GM19043 (cell line): ENCODE data around the gene SULT6B1.
"Not testable (repeated sequence)": the region's sequence is repeated elsewhere in the genome, so short reads cannot be mapped to it uniquely, and the experiment has no call there.

Source experiments
- ATAC-seq: cut with Tn5 transposase; IDR thresholded peaks from one replicate; pipeline ENCODE4 v1.9.1; 2021; ENCODE audit warnings: low read depth; ENCODE audit not compliant: unreplicated experiment

SULT6B1 gene, protein sequence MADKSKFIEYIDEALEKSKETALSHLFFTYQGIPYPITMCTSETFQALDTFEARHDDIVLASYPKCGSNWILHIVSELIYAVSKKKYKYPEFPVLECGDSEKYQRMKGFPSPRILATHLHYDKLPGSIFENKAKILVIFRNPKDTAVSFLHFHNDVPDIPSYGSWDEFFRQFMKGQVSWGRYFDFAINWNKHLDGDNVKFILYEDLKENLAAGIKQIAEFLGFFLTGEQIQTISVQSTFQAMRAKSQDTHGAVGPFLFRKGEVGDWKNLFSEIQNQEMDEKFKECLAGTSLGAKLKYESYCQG

DNA sequence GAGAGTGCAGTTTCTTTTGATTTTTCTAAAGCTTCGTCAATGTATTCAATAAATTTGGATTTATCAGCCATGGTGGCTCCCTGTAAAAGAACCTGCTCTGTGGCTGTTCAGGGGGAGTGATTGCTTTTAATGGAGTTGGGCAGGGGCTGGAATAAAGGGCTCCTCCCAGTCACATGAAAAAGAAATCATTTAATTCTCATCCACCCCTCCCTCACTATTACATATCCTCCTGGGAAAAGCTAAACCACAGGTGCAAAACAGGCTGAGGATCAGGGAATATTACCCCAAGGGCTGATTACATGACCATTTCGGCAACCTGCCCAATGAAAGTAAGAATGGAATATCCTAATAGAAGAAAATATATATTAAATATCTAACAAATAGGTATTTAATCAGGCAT is at the start of gene SULT6B1:
SULT6B1 (minus strand) TSS at position 101 of the 400 bp plus-strand sequence; CDS start at position 71, 30 bp downstream.
- ATAC-seq = no peak

GRCh38 chr2:37232131-37232933 is 43.9 kb upstream of the SULT6B1 start:
- ATAC-seq = no peak

- peak; percentile 92 for ATAC-seq
Observed at GRCh38 chr2:37231241-37232130, 43.0 kb upstream of the SULT6B1 start, which contains the start of the genes CEBPZ and NDUFAF7. Gene CEBPZ (minus strand): TSS chr2:37231596. CDS start chr2:37231567, 29 bp downstream. Gene NDUFAF7 (plus strand): TSS chr2:37231658. CDS start chr2:37231706, 48 bp downstream.

- ATAC-seq = no peak
Observed at GRCh38 chr2:37230581-37230980, 42.1 kb upstream of the SULT6B1 start.

DNA sequence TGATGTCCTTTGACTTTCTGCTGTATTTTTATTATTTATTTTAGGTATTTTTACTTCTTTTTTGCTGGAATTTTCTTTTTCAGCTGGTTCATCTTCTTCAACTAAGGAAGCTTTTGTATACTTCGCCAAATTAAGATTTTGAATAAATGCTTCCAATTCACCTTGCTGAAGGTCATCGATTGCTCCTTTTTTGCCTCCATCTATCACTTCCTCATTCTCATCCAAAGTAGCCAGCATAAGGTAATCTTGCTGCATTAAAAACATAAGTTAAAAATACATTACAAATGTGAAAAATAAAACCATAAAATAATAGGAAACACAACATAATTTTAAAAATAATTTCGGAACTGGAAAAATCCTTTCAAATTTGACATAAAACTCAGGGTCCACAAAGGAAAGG is 40.3 kb upstream of the SULT6B1 start:
- ATAC-seq = no peak

DNA sequence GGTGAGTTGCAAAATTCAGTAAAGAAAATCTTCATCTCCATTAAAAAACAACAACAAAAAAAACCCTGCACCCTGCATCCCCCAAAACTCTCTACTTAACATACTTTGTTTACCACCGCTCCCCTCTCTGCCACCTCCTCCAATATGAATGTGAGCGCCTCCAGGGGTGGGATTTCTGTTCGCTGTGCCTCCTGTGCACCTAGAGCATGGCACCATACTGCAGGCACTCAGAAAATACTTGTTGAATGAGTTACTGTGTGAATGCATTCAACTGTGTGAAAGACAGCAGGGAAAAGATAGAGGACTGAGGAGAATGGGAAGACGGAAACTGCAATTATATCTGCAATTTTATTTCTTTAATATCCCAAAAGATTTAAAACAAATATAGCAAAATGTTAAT is 38.4 kb upstream of the SULT6B1 start:
- ATAC-seq = no peak

- ATAC-seq = not testable (repeated sequence)
Observed at GRCh38 chr2:37225129-37225528, 36.7 kb upstream of the SULT6B1 start.

GRCh38 chr2:37224063-37224462 is 35.6 kb upstream of the SULT6B1 start:
- ATAC-seq = no peak

DNA sequence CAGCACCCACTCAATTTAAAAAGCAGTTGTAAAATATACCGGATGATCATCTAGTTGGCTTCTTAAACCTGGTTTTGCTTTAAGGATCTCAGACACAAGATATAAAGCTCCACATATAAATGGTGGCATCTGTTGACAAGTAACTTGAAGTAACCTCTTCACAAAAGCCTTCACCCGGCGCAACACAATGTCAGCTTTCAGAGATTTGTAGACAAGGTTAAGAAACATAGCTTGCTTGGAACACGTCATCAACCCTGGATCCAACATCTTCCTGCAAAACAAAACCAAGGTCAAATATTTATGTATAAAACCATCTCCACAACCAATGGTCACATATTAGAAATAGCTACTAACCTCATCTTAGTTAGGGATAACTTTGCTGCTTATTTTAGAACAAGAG is 34.7 kb upstream of the SULT6B1 start:
- no peak for ATAC-seq

DNA sequence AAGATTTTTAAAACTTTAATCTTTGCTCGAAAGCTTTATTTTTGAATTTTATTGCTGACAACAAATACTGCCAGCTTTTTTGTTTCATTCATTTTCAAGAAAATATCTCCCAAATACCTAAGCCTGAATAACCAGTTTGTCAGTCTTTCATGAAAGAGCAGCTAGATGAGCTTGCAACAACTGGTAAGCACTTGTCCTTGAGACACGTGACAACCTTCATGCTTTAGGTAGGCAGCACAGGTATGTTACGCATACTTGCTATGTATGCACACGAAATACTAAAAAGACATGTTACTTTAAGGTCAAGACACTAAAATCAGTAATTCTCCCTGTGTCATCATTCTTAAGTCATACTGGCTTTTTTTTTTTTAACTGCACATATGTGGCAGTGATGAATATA is 30.6 kb upstream of the SULT6B1 start:
- ATAC-seq = no peak

- no peak for ATAC-seq
Observed at GRCh38 chr2:37215250-37215649, 26.8 kb upstream of the SULT6B1 start.

- ATAC-seq = no peak
Observed at GRCh38 chr2:37211939-37212338, 23.5 kb upstream of the SULT6B1 start.

- no peak for ATAC-seq
Observed at GRCh38 chr2:37211212-37211611, 22.7 kb upstream of the SULT6B1 start.

- not testable (repeated sequence) for ATAC-seq
Observed at GRCh38 chr2:37206760-37207159, 18.3 kb upstream of the SULT6B1 start.

- no peak for ATAC-seq
Observed at GRCh38 chr2:37205689-37206341, 17.3 kb upstream of the SULT6B1 start.

- not testable (repeated sequence) for ATAC-seq
Observed at GRCh38 chr2:37205071-37205661, 16.7 kb upstream of the SULT6B1 start.

DNA sequence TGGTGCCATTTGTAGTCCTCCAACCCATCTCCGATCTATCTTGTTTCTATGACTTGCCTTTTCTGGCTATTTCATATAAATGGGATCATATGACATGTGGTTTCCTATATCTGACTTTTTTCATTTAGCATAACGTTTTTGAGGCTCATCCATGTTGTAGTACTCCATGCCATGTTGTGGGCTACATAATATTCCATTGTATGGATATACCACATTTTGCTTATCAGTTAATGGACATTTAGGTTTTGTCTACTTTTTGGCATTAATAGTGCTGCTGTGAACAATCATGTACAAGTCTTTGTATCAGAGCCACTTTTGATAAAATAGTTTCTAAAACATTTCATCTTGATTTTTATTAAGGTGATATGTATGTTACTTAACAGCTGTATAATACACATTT is 15.2 kb upstream of the SULT6B1 start:
- no peak for ATAC-seq

DNA sequence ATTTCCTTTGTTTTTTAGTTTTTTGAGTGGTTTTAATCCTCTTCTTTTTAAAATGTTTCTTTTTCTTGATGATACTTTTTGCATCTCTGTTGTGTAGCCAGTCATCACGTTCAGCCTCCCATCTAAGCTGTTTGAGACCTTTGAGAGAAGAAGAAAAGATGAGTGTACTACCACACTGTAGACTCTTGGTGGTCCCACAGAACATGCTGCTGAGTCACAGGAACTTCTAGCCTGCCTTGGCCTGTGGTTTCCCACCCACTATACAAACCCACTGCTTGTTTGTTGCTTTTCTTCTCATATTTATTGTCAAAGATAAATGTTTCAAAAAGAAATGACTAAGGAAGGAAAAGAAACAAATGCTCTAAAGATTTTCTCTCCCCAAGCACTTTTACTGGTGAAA is 13.3 kb upstream of the SULT6B1 start:
- no peak for ATAC-seq

DNA sequence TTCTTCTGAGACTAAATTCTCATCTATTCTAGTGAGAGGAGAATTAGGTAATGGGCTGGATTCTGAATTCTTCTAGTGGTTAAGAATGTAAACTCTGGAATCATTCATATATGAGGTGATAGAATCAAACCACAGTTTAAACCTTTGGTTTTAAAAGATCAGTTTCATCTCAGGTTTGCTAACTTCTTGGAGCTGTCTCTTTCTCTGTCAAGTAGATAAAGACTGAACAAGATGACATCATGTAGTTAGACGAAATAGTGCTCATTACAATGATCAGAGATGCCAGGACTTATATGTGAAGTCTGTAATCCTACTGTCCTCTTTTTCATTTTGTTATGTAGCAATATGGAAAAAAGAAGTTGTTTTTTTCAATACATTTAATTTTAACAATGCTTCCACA is 12.7 kb upstream of the SULT6B1 start:
- ATAC-seq = no peak

- no peak for ATAC-seq
Observed at GRCh38 chr2:37198681-37199065, 10.2 kb upstream of the SULT6B1 start.
